GM21360 (cell line): ENCODE results near the gene NGEF.
"Not testable (repeated sequence)": the region's sequence is repeated elsewhere in the genome, so short reads cannot be mapped to it uniquely, and the experiment has no call there.

ENCODE experiments used
- ATAC-seq: cut with Tn5 transposase; IDR thresholded peaks from one replicate; pipeline ENCODE4 v1.9.1; 2021; ENCODE audit warnings: mild to moderate bottlenecking, moderate library complexity; ENCODE audit not compliant: unreplicated experiment

Gene NGEF

DNA sequence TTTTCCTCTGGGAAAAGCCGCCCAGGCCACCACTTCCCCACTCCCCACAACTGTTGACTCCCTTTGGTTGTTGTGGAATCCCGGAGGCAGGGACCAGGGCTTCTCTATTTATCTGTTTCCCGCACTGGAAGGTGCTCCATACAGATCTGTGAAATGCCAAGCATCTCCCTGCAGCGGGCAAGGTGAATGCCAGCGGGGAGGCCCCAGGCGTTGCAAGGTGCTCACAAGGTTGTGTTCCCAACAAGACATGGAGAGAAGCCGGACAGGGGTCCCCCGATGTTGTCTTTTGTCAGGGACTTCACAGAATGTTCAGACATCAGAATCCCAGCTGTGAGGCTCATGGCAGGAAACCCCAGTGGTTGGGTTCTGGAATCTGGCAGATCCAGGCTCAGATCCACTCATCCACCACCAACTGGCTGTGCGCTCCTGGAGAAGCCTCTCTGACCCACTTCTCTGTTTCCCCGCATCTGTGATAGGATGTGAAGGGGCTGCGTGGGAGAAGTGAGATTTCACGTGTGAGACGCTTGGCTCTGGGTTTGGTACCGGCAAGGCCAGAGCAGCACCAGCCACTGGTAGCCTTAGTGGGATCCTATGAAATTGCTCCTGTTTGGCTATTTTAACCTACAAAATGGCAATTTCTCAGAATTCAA lies 10.8 kb upstream of the NGEF start:
- ATAC-seq: no peak

DNA sequence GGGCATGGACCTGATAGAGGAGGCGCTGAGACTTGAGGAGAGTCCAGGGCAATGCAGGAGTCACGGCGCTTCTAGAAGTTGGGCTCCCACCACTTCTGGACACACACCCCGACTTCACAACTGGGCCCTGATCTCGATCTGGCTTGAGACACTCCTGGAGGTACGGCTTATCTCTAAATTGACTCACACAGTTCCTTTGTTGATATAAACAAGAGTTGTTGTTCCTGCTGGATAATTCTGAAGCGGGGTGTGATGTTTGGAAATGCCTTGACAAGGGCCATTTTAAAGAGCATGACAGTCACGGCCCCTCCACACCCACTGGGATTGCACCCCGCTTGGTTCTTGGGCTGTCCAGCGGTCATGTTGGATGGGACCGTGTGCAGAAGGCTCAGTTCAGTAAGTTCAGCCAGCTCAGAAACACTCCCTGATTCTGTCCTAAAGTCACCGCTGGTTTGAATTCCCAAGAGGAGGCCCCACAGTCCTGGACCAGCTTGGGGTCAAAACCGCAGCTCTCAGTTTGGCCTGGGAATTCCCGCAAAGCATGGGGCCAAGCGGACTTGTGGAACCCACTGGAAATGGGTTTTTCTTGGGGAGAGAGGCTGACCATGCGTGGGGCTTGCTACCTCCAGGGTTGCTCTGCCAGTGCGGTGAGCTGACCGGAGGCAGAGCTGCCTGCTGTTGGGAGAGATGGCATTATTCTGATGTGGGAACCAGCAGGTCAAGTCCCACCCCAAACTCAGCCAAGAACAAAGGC lies 10.1 kb upstream of the NGEF start:
- no peak for ATAC-seq

GRCh38 chr2:233022561-233022960 lies 9.5 kb upstream of the NGEF start:
- no peak for ATAC-seq

GRCh38 chr2:233021771-233022170 lies 8.7 kb upstream of the NGEF start:
- ATAC-seq: no peak

GRCh38 chr2:233020454-233020853 lies 7.4 kb upstream of the NGEF start:
- no peak for ATAC-seq

DNA sequence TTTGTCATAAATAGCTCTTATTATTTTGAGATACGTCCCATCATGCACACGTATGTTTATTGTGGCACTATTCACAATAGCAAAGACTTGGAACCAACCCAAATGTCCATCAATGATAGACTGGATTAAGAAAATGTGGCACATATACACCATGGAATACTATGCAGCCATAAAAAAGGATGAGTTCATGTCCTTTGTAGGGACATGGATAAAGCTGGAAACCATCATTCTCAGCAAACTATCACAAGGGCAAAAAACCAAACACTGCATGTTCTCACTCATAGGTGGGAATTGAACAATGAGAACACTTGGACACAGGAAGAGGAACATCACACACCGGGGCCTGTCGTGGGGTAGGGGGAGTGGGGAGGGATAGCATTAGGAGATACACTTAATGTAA lies 6.6 kb upstream of the NGEF start:
- ATAC-seq: not testable (repeated sequence)

- ATAC-seq: no peak
These were observed 4.9 kb upstream of the NGEF start for GRCh38 chr2:233017947-233018346.

DNA sequence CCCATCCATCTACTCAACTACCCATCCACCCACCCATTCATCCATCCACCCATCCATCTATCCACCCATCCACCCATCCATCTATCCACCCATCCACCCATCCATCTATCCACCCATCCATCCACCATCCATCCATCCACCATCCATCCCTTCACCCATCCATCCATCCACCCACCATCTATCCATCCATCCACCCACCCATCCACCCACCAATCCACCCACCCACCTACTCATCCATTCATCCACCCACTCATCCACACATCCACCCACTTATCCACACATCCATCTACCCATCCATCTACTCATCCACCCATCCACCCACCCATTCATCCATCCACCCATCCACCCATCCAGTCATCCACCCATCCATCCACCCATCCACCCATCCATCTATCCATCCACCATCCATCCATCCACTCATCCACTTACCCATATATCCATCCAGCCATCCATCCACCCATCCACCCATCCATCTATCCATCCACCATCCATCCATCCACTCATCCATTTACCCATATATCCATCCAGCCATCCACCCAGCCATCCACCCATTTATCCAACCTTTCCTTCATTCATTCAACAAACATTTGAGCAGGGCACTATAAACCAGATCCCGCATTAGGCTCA lies 2.1 kb upstream of the NGEF start:
- no peak for ATAC-seq

DNA sequence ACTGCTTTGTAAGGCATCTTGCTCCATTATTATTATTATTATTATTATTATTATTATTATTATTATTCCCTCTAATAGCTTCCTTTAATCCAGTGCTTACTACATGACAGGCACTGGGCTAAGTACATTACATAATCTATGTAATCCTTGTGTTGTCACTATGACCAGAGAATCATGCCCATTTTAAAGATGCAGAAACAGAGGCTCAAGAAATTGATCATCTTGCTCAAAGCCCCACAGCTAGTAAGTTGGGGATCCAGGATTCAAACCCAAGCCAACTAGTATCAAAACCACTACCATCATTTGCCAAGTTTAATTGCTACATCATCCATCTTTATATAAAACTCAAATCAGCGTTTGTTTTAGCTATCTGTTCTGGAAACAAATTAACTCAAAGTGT lies 594 bp upstream of the NGEF start:
- ATAC-seq: no peak

GRCh38 chr2:233012301-233012971 lies 620 bp downstream of the NGEF start:
- no peak for ATAC-seq

- ATAC-seq: no peak
These were observed 1.3 kb downstream of the NGEF start for GRCh38 chr2:233011702-233012131.

GRCh38 chr2:233011268-233011650 lies 1.8 kb downstream of the NGEF start:
- no peak for ATAC-seq

DNA sequence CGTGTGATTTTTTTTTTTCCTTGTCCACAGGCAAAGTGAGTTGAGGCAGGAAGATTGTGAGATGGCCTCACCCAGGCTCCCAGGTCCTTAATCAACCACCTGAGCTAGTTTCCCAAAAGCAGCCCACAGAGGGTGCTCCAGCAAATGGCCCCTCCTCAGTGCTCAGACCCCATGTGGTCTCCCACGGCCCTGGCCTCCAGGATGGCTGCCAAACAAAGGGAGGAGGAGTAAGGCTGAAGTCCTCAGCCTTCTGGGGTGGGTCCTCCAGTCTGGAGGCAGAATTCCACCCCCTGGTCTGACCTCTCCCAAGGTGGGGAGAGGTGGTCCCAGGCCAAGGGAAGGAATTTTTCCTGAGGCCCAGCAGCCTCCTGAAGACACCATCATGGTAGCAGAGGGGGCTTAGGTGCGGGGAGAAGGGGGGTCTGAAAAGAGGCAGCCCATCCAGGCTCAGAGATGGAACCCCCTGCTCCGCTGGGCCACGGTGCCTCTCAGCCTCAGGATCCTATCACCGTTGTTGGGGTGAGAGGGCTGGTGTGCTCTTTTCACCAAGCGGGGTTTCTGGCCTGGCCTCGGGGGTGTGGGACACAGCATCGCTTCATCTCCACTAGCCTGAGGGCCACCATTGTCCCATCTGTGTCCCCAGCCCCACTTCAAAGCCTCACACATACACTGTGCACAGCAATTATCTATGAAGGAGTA lies 2.3 kb downstream of the NGEF start:
- no peak for ATAC-seq

DNA sequence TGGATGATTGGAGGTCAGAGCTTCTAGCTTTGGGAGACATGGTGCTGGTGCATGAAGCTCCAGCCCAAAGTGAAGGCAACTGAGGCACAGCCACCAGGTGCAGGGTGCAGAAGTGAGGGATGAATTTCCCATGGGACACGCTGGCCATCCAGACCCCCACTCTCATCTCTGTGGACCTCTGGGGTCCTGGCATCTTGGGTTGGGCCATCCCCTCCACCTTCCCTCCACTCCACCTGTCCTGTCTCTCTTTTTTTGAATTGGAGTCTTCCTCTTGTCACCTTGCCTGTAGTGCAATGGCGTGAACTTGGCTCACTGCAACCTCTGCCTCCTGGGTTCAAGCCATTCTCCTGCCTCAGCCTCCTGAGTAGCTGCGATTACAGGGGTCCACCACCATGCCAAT lies 3.4 kb downstream of the NGEF start:
- no peak for ATAC-seq

- no peak for ATAC-seq
These were observed 5.3 kb downstream of the NGEF start for GRCh38 chr2:233007739-233008138.

DNA sequence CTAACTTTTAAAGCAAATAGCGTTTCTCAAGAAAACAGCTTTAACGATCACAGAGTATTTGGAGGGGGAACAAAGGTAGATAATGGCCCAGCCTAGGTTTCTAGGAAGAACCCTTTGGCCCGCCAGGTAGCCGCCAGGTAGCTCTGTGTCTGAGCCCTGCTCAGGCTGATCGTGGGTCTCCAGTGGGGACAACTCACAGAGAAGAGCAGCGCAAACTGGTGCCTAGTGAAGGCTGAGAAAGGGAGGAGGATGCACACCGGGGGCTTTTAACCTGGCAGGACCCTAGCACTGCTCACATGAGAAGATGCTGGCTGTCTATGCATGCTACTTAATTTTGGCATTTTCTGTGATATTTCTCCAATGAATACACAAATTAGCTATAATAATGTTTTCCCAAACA lies 5.8 kb downstream of the NGEF start:
- ATAC-seq: no peak

GRCh38 chr2:233006648-233007047 lies 6.4 kb downstream of the NGEF start:
- no peak for ATAC-seq

DNA sequence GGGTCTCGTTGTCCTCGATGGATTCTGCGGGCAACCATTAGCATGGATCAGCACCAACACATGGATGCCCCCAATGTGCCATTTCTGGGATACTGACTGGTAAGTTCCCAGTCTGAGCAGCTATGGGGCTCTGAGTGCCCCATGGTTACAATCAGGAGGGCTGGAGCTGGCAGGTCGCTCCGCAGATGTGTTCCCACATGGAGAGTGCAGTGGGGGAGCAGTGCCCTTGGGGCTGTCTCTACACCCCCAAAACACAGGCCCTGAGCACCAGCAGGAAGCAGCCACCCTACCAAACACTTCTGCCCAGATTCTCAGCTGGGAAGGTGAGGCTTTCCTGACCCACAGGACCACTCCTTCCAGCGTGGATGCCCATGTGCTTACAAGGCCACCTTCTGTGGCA lies 8.0 kb downstream of the NGEF start:
- ATAC-seq: no peak

- no peak for ATAC-seq
These were observed 9.1 kb downstream of the NGEF start for GRCh38 chr2:233003658-233004555.
